ELF-1 (cell line): ENCODE results near the gene FADD.

Experiments
- DNase-seq: peaks from one replicate; pipeline ENCODE4 v3.0.0-alpha.2; 2016; ENCODE audit warnings: low read depth, low spot score

FADD gene

GRCh38 chr11:70233511-70233934 lies 30.4 kb downstream of the FADD start:
- DNase-seq: no peak

- DNase-seq: no peak
Measured at GRCh38 chr11:70233962-70234361, 30.9 kb downstream of the FADD start.

- DNase-seq: no peak
Measured at GRCh38 chr11:70240337-70240736, 37.2 kb downstream of the FADD start.

DNA sequence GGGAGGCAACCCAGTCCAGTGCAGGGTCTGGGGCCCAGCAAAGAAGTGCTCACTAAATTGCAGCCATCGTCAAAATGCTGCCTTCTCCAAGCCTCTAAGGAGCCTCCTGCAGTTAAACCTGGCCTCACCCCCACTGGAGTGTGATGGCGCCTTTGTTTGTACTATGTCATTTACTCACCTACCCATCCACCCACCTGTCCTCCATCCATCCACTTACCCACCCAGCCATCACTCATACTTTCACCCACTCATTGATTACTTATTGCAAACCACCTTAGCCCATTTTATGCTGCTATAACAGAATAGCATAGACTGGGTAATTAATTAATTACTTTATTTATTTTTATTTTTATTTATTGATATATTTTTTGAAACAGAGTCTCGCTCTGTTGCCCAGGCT lies 38.6 kb downstream of the FADD start:
- DNase-seq: no peak

GRCh38 chr11:70242885-70243284 lies 39.8 kb downstream of the FADD start:
- no peak for DNase-seq

- DNase-seq: no peak
Measured at GRCh38 chr11:70243912-70244652, 41.0 kb downstream of the FADD start.

GRCh38 chr11:70244698-70245097 lies 41.6 kb downstream of the FADD start:
- DNase-seq: no peak

DNA sequence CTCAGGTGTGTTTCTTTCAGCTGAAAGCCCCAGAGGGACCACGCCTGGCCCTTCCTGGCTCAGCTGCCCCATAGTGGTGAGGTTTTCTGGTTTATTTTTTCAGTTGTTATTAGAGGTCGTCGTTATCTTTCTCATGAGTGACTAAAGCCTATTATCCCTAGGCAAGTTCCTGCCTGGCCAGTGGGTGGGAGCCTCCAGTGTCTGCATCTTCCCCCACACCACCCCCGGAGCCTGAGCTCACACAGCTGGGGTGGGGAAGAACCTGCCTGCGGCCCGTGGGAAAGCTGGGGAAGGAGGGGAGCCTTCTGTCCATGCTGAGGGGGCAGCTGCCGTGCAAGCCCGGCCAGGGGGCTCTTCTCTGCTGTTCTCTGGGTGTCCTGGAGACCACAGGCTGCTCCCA lies 43.1 kb downstream of the FADD start:
- DNase-seq: no peak

- DNase-seq: no peak
Measured at GRCh38 chr11:70247042-70247709, 44.1 kb downstream of the FADD start.

DNA sequence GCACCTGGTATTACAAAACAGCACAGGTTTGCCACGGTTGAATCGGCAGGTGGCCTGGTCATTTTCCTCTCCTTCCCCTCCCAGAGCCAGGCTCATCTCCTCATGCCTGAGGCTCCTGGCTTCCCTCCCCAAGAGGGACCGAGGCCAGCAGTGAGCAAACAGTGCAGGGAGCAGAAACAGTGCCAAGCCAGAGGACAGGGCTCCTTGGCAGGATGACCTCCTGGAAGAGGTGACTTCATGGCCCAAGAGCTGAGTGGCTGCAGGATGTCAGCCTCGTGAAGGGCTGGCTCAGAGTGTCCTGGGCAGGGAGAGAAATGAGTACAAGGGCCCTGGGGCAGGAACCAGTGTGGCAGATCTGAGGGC lies 44.6 kb downstream of the FADD start:
- DNase-seq: no peak

DNA sequence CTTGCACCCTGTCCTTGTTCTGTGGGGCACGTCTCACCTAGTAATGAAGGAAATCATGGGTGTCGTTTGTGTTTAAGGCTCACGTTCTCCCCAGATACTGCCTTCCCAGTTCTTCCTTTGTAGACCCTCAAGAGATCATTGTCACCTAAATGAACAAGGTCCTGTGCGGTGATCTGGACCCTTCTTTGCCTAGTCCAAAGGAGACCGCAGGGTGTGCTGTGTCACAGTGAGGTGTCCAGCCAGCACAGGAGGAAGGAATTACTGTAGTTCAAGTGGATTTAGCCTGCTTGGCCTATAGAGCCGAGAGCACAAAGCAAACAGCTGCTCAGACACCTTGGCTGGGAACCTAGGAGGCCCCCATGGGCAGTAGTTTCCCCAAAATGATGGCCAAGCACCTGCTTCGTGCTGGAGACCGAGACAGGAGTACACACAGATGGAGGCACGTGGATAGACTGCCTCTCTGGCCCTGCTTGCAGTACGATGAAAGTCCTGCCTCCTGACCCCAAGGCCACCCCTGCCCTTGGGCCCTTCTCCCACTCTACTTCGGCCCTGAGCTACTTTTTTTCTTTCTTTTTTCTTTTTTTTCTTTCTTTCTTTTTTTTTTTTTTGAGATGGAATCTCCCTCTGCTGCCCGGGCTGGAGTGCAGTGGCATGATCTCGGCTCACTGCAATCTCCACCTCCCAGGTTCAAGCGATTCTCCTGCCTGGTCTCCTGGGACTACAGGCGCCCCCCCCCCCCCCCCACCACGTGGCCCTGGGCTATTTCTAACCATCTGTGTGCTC lies 48.0 kb downstream of the FADD start:
- DNase-seq: no peak

GRCh38 chr11:70251659-70252321 lies 48.7 kb downstream of the FADD start:
- DNase-seq: no peak

DNA sequence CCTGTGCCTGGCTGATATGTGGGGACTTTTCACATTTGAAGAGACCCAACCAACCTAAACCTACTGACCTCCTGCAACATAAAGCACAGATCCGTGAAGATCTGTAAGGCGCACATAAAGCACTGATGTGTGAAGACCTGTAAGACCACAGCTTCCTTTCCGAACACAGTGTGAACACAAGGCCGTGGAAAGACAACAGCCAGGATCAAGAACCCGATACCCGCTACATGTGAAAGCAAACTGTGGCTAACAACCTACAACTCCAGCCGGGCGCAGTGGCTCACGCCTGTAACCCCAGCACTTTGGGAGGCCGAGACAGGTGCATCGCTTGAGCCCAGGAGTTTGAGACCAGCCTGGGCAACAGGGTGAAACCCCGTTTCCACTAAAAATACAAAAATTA lies 49.7 kb downstream of the FADD start:
- DNase-seq: no peak

- no peak for DNase-seq
Measured at GRCh38 chr11:70255477-70256116, 52.5 kb downstream of the FADD start.
